WTC11 (cell line): Measurements from ENCODE around the gene NEFH. TPM values are rescaled to one million over a fixed set of nuclear protein-coding genes. Genes with fewer than 3 reads are reported as not detected.

ENCODE experiments used
- ATAC-seq: fragments of 200-7000 bp; cut with Tn5 transposase; 2 replicates; pipeline ENCODE4 v1.10.0; 2021; ENCODE audit warnings: mild to moderate bottlenecking, moderate library complexity
- CTCF ChIA-PET: fragments of 300-600 bp; sonication (Branson Sonifier 250); formaldehyde crosslinking; loops from one replicate; lab custom pipeline; 2021; ENCODE audit warnings: antibody characterized with exemption; lab: Charles Lee
- POLR2A ChIA-PET: fragments of 350-600 bp; sonication (Branson Sonifier 250); formaldehyde crosslinking; loops from one replicate; lab custom pipeline; 2021; ENCODE audit warnings: antibody characterized with exemption; lab: Charles Lee
- DNase-seq: peaks from one replicate; pipeline ENCODE4 v3.0.0; 2021; ENCODE audit warnings: low spot score
- H3K27ac Mint-ChIP-seq: 2 replicates; pipeline ENCODE4 v1.8.0; 2021; ENCODE audit warnings: mixed read lengths
- H3K27me3 Mint-ChIP-seq: 2 replicates; pipeline ENCODE4 v1.8.0; 2021; ENCODE audit warnings: low read depth, mild to moderate bottlenecking, moderate library complexity, mixed read lengths
- H3K36me3 Mint-ChIP-seq: 2 replicates; pipeline ENCODE4 v1.8.0; 2021; ENCODE audit warnings: mixed read lengths
- H3K4me1 Mint-ChIP-seq: 2 replicates; pipeline ENCODE4 v1.8.0; 2022; ENCODE audit warnings: mixed read lengths
- H3K4me3 Mint-ChIP-seq: 2 replicates; pipeline ENCODE4 v1.8.0; 2021; ENCODE audit warnings: mild to moderate bottlenecking, moderate library complexity, mixed read lengths
- H3K9me3 Mint-ChIP-seq: 2 replicates; pipeline ENCODE4 v1.8.0; 2021; ENCODE audit warnings: mixed read lengths
- AR ChIP-seq: fragments of 250-450 bp; sonication (Bioruptor Pico); IDR thresholded peaks from 2 replicates; pipeline ENCODE4 v1.9.0; 2021; ENCODE audit warnings: mild to moderate bottlenecking
- ARID4B ChIP-seq: sonication (generic); formaldehyde crosslinking; IDR thresholded peaks from 2 replicates; pipeline ENCODE4 v1.8.0; 2023; ENCODE audit warnings: missing genetic modification reagents, mild to moderate bottlenecking, borderline replicate concordance
- CBFB ChIP-seq: sonication (generic); formaldehyde crosslinking; IDR thresholded peaks from 2 replicates; pipeline ENCODE4 v1.8.1; 2022; ENCODE audit warnings: mild to moderate bottlenecking, low read depth, missing genetic modification reagents
- FOXJ3 ChIP-seq: sonication (generic); formaldehyde crosslinking; IDR thresholded peaks from 2 replicates; pipeline ENCODE4 v1.9.0; 2021; ENCODE audit warnings: missing genetic modification reagents, mild to moderate bottlenecking, borderline replicate concordance
- FOXP1 ChIP-seq: sonication (generic); formaldehyde crosslinking; IDR thresholded peaks from 2 replicates; pipeline ENCODE4 v1.8.0; 2022; ENCODE audit warnings: missing genetic modification reagents, mild to moderate bottlenecking, moderate library complexity, borderline replicate concordance
- NR3C1 ChIP-seq: sonication (generic); formaldehyde crosslinking; conservative IDR thresholded peaks from 2 replicates; pipeline ENCODE4 v1.8.1; 2023; ENCODE audit warnings: low read depth, mild to moderate bottlenecking, missing genetic modification reagents
- PREB ChIP-seq: sonication (generic); formaldehyde crosslinking; IDR thresholded peaks from 2 replicates; pipeline ENCODE4 v1.8.1; 2022; ENCODE audit warnings: mild to moderate bottlenecking, missing genetic modification reagents, moderate library complexity, borderline replicate concordance
- PRRX2 ChIP-seq: fragments of 250-450 bp; sonication (Bioruptor Pico); IDR thresholded peaks from 2 replicates; pipeline ENCODE4 v1.8.0; 2021; ENCODE audit warnings: mild to moderate bottlenecking
- RORB ChIP-seq: fragments of 250-450 bp; sonication (Bioruptor Pico); IDR thresholded peaks from 2 replicates; pipeline ENCODE4 v1.9.0; 2021; ENCODE audit warnings: mild to moderate bottlenecking
- SMAD3 ChIP-seq: sonication (generic); formaldehyde crosslinking; IDR thresholded peaks from 2 replicates; pipeline ENCODE4 v1.8.0; 2022; ENCODE audit warnings: missing genetic modification reagents, mild to moderate bottlenecking, borderline replicate concordance
- SOX15 ChIP-seq: fragments of 250-450 bp; sonication (Bioruptor Pico); IDR thresholded peaks from 2 replicates; pipeline ENCODE4 v1.9.0; 2021; ENCODE audit warnings: mild to moderate bottlenecking
- SP1 ChIP-seq: sonication (generic); formaldehyde crosslinking; conservative IDR thresholded peaks from 2 replicates; pipeline ENCODE4 v1.8.1; 2022; ENCODE audit warnings: missing genetic modification reagents
- ZNF232 ChIP-seq: sonication (generic); formaldehyde crosslinking; IDR thresholded peaks from 2 replicates; pipeline ENCODE4 v1.8.0; 2022; ENCODE audit warnings: mild to moderate bottlenecking, missing genetic modification reagents
- ZNF396 ChIP-seq: fragments of 250-450 bp; sonication (Bioruptor Pico); IDR thresholded peaks from 2 replicates; pipeline ENCODE4 v1.8.0; 2021; ENCODE audit warnings: mild to moderate bottlenecking, moderate library complexity, borderline replicate concordance
- total RNA-seq: library from RNA; stranded (reverse); gene quantifications from 3 replicates; pipeline ENCODE4 v1.2.3, GENCODE V29; 2021
- TF ChIP-seq, protein P1 (sequence below): fragments of 250-450 bp; sonication (Bioruptor Pico); IDR thresholded peaks from 2 replicates; pipeline ENCODE4 v1.9.0; 2021; ENCODE audit warnings: mild to moderate bottlenecking
- TF ChIP-seq, protein P2 (sequence below): sonication (generic); formaldehyde crosslinking; IDR thresholded peaks from 2 replicates; pipeline ENCODE4 v1.8.0; 2023; ENCODE audit warnings: missing genetic modification reagents
- TF ChIP-seq, protein P3 (sequence below): fragments of 200-600 bp; IDR thresholded peaks from 2 replicates; pipeline ENCODE4 v1.8.0; 2022; ENCODE audit warnings: antibody characterized with exemption
- TF ChIP-seq, protein P4 (sequence below): fragments of 250-450 bp; sonication (Bioruptor Pico); conservative IDR thresholded peaks from 2 replicates; pipeline ENCODE4 v1.9.0; 2021; ENCODE audit warnings: mild to moderate bottlenecking

The NEFH gene
- total RNA-seq, 1 experiment from 2014 or later = 2.6 TPM

GRCh38 chr22:29511126-29511862 lies 31.3 kb downstream of the NEFH start:
- ChIA-PET POLR2A (no interaction called here), CTCF (interaction anchor here (1.2 to 2.7 kb wide), 3 partner anchors 13 to 42 kb away, joined by 3 to 11 read pairs (median 6); partner anchors contain the start of gene THOC5)
- H3K4me1 Mint-ChIP-seq = no peaks in the 10 kb centered on the region
- H3K27ac Mint-ChIP-seq = no peak overlapping the region
- DNase-seq = no peak
- no peak overlapping the region for H3K4me3 Mint-ChIP-seq
- no peaks in the 10 kb centered on the region for H3K27me3 Mint-ChIP-seq
- no peak for TF ChIP-seq SOX15
- no peak for TF ChIP-seq CBFB (CRISPR knock-in tag)
- no peak for TF ChIP-seq ARID4B (CRISPR knock-in tag)
- TF ChIP-seq ZNF232 (CRISPR knock-in tag) = no peak
- TF ChIP-seq, protein P1, sequence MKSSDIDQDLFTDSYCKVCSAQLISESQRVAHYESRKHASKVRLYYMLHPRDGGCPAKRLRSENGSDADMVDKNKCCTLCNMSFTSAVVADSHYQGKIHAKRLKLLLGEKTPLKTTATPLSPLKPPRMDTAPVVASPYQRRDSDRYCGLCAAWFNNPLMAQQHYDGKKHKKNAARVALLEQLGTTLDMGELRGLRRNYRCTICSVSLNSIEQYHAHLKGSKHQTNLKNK (CRISPR knock-in tag) = no peak
- TF ChIP-seq PREB (CRISPR knock-in tag) = no peak
- no peak for TF ChIP-seq FOXP1
- TF ChIP-seq, protein P2, sequence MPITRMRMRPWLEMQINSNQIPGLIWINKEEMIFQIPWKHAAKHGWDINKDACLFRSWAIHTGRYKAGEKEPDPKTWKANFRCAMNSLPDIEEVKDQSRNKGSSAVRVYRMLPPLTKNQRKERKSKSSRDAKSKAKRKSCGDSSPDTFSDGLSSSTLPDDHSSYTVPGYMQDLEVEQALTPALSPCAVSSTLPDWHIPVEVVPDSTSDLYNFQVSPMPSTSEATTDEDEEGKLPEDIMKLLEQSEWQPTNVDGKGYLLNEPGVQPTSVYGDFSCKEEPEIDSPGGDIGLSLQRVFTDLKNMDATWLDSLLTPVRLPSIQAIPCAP = no peak
- TF ChIP-seq SMAD3 (CRISPR knock-in tag) = no peak
- no peak for TF ChIP-seq FOXJ3
- TF ChIP-seq PRRX2 = no peak
- no peak for TF ChIP-seq NR3C1 (CRISPR knock-in tag)
- no peak for TF ChIP-seq SP1 (CRISPR knock-in tag)
- TF ChIP-seq RORB (CRISPR knock-in tag) = no peak
- TF ChIP-seq AR (CRISPR knock-in tag) = no peak
- TF ChIP-seq, protein P3, sequence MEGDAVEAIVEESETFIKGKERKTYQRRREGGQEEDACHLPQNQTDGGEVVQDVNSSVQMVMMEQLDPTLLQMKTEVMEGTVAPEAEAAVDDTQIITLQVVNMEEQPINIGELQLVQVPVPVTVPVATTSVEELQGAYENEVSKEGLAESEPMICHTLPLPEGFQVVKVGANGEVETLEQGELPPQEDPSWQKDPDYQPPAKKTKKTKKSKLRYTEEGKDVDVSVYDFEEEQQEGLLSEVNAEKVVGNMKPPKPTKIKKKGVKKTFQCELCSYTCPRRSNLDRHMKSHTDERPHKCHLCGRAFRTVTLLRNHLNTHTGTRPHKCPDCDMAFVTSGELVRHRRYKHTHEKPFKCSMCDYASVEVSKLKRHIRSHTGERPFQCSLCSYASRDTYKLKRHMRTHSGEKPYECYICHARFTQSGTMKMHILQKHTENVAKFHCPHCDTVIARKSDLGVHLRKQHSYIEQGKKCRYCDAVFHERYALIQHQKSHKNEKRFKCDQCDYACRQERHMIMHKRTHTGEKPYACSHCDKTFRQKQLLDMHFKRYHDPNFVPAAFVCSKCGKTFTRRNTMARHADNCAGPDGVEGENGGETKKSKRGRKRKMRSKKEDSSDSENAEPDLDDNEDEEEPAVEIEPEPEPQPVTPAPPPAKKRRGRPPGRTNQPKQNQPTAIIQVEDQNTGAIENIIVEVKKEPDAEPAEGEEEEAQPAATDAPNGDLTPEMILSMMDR = no peak
- TF ChIP-seq ZNF396 (CRISPR knock-in tag) = no peak
- TF ChIP-seq, protein P4, sequence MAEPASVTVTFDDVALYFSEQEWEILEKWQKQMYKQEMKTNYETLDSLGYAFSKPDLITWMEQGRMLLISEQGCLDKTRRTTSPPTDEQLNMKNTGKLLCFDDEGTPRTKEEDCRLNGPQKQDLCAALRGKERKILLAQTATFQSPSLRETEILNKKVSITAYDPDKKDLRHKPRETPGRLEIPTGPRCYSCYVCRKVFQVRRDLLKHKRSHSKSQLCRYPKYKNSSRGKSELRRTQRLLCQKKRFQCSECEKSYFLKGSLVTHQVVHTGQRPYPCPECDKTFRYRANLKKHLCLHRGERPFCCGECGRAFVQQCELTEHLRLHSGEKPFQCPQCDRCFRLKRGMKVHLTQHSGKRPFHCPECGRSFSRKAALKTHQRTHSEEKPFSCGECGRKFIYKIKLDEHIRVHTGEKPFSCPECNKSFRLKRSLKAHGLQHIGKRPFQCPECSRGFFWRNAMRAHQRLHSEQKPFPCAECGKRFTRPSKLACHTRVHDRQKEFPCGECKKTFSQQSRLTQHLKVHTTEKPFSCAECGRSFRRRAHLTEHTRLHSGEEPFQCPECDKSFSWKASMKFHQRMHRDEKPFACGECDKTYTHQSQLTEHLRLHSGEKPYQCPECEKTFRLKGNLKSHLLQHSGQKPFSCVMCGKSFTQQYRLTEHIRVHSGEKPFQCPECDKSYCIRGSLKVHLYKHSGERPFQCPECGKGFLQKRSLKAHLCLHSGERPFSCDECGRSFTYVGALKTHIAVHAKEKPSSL = no peak
- ATAC-seq = no peak
- H3K36me3 Mint-ChIP-seq = peaks cover 52% of the 10 kb centered on the region
- H3K9me3 Mint-ChIP-seq = no peaks in the 10 kb centered on the region
